ENCODE measurements around the gene R3HDM1.
"Not testable (repeated sequence)": the region's sequence is repeated elsewhere in the genome, so short reads cannot be mapped to it uniquely, and the experiment has no call there.

Gene R3HDM1

DNA sequence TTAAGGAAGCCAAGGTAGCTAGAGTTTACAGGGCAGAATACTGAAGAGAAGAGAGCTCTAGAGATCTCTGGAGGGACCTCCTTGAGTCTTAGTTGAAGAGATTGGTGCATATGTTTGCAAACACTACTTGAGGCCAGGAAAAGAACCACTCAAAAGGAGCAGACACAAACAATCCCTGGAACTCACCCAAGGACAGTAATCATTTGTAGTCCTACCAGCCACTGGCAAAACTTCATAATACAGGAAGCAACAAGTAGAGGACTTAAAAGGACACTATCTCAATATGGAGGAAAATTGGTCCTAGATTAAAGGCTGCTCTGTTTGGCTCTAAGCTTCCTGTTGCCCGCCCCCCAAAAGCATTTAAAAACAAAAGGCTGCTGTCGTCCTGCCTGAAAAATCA lies 163.4 kb downstream of the R3HDM1 start:
- DNase-seq: no peak
- intact Hi-C loops (cut with DNase I; ENCODE audit: low total_unique reads): no loop called here
- no peak overlapping the region for H3K4me3 ChIP-seq
- peaks cover 0 to 3% (median 0%) of the 10 kb centered on the region in 3 donors for H3K36me3 ChIP-seq
- H3K27me3 ChIP-seq: no peaks in the 10 kb centered on the region
- no peaks in the 10 kb centered on the region for H3K9me3 ChIP-seq
- H3K4me1 ChIP-seq: no peaks in the 10 kb centered on the region
- no peak overlapping the region for H3K27ac ChIP-seq
- TF ChIP-seq, protein P1, sequence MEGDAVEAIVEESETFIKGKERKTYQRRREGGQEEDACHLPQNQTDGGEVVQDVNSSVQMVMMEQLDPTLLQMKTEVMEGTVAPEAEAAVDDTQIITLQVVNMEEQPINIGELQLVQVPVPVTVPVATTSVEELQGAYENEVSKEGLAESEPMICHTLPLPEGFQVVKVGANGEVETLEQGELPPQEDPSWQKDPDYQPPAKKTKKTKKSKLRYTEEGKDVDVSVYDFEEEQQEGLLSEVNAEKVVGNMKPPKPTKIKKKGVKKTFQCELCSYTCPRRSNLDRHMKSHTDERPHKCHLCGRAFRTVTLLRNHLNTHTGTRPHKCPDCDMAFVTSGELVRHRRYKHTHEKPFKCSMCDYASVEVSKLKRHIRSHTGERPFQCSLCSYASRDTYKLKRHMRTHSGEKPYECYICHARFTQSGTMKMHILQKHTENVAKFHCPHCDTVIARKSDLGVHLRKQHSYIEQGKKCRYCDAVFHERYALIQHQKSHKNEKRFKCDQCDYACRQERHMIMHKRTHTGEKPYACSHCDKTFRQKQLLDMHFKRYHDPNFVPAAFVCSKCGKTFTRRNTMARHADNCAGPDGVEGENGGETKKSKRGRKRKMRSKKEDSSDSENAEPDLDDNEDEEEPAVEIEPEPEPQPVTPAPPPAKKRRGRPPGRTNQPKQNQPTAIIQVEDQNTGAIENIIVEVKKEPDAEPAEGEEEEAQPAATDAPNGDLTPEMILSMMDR (IDR thresholded peaks at IDR 0.05): no peak

GRCh38 chr2:135698838-135699237 lies 167.6 kb downstream of the R3HDM1 start:
- Histone ChIP-seq H3K36me3 (peaks cover 0 to 3% (median 0%) of the 10 kb centered on the region in 3 donors), H3K4me3 (no peak overlapping the region), H3K9me3 (no peaks in the 10 kb centered on the region), H3K4me1 (no peaks in the 10 kb centered on the region), H3K27me3 (no peaks in the 10 kb centered on the region), H3K27ac (no peak overlapping the region)
- TF ChIP-seq, protein P1 (IDR thresholded peaks at IDR 0.05): no peak
- DNase-seq: no peak
- intact Hi-C loops (cut with DNase I; ENCODE audit: low total_unique reads): no loop called here

- intact Hi-C loops (cut with DNase I; ENCODE audit: low total_unique reads): no loop called here
- H3K36me3 ChIP-seq: peaks cover 0 to 1% (median 0%) of the 10 kb centered on the region in 3 donors
- H3K4me1 ChIP-seq: no peaks in the 10 kb centered on the region
- TF ChIP-seq, protein P1 (IDR thresholded peaks at IDR 0.05): no peak
- H3K27me3 ChIP-seq: no peaks in the 10 kb centered on the region
- no peak overlapping the region for H3K27ac ChIP-seq
- no peak for DNase-seq
- H3K9me3 ChIP-seq: no peaks in the 10 kb centered on the region
- H3K4me3 ChIP-seq: no peak overlapping the region
Observed at GRCh38 chr2:135701442-135701841, 170.2 kb downstream of the R3HDM1 start.

- H3K27me3 ChIP-seq: no peaks in the 10 kb centered on the region
- H3K4me3 ChIP-seq: no peak overlapping the region
- TF ChIP-seq, protein P1 (IDR thresholded peaks at IDR 0.05): no peak
- H3K36me3 ChIP-seq: no peaks in the 10 kb centered on the region
- no peak overlapping the region for H3K27ac ChIP-seq
- DNase-seq: no peak
- no peaks in the 10 kb centered on the region for H3K4me1 ChIP-seq
- no peaks in the 10 kb centered on the region for H3K9me3 ChIP-seq
- intact Hi-C loops (cut with DNase I; ENCODE audit: low total_unique reads): no loop called here
Observed at GRCh38 chr2:135703300-135703699, 172.0 kb downstream of the R3HDM1 start.

GRCh38 chr2:135704075-135704474 lies 172.8 kb downstream of the R3HDM1 start:
- H3K27me3 ChIP-seq; intact Hi-C loops (cut with DNase I; ENCODE audit: low total_unique reads); H3K27ac ChIP-seq; H3K9me3 ChIP-seq; DNase-seq; H3K36me3 ChIP-seq; H3K4me3 ChIP-seq; H3K4me1 ChIP-seq: not testable (repeated sequence)

DNA sequence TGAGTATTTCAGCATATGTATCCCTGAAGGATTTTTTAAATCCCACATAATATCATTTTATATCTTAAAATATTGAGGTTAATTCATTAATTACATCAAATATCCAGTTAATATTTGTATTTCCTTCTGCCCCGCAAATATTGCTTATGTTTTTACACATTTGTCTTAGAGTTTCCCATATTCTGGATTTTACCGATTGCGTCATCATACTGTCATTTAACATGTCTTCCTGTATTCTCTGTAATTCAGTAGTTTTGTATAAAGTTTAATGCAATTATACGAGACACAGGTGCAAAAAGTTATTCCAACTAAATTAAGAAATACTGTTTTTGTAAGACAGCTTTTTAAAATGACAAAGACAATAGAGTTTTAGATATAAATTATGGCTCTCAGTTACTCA lies 176.9 kb downstream of the R3HDM1 start:
- TF ChIP-seq, protein P1 (IDR thresholded peaks at IDR 0.05): no peak
- intact Hi-C loops (cut with DNase I; ENCODE audit: low total_unique reads): no loop called here
- H3K27me3 ChIP-seq: no peaks in the 10 kb centered on the region

More for the DNA sequence above, 176.9 kb downstream of the R3HDM1 start:
- Histone ChIP-seq H3K9me3 (no peaks in the 10 kb centered on the region), H3K36me3 (no peaks in the 10 kb centered on the region), H3K4me1 (no peaks in the 10 kb centered on the region), H3K27ac (no peak overlapping the region), H3K4me3 (no peak overlapping the region)
- no peak for DNase-seq

All from tibial artery (tissue), 4 donors.